HepG2 (cell line): ENCODE data around the gene RAPSN.

ENCODE experiments used
- MNT ChIP-seq: fragments of 450-650 bp; IDR thresholded peaks from 2 replicates; pipeline ENCODE4 v1.6.1; 2016
- SP1 ChIP-seq, 2 experiments: fragments of 450-650 bp in 1 of 2; sonication (generic) in 1 of 2; formaldehyde crosslinking in 1 of 2; IDR thresholded peaks; 2 replicates each; pipeline versions ENCODE4 v1.4.0 to v1.6.1; 2016 to 2020; ENCODE audit warnings: missing genetic modification reagents in 1 of 2

GRCh38 chr11:47425611-47426010, 23.3 kb downstream of the RAPSN start:
- TF ChIP-seq MNT (no peak), SP1 (IDR thresholded peaks at IDR 0.05) (no peak), SP1 (CRISPR knock-in tag; IDR thresholded peaks at IDR 0.05) (no peak)
